ENCODE measurements around the gene NLRP9. TPM values are rescaled to one million over a fixed set of nuclear protein-coding genes. Genes with fewer than 3 reads are reported as not detected.

NLRP9 gene
- polyA plus RNA-seq, 1 donor from 2014 or later = not detected

DNA sequence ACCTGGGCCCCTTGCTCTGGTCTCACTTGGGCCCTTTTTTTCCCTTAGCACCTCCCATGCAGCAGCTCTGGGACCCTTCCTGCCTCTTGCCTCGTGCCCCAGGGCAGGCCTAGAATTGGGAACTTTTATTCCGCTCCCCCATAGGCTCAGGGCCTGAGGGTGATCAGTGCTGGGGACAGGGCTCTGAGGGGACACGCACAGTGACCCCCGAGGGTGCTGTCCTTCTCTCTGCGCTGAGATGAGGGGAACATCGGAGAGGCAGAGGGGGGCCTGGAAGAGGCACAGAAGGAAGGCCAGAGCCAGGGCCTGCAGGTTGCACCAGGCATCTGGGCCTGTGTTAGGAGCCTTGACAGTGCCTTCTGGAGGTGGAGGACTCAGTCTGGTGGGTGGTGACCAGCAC, 52.4 kb downstream of the NLRP9 start:
- peaks cover 7% of the 10 kb centered on the region for H3K36me3 ChIP-seq (ENCODE audit: insufficient read depth, low read length)
- peaks cover 8% of the 10 kb centered on the region for H3K79me2 ChIP-seq (replicated peaks; ENCODE audit: insufficient read depth, low read length)
- no peaks in the 10 kb centered on the region for H4K20me1 ChIP-seq (ENCODE audit: insufficient read depth)
- no peak overlapping the region for H3K9ac ChIP-seq (ENCODE audit: low read length)
- H2AFZ ChIP-seq (ENCODE audit: low read depth, low read length) = no peak overlapping the region
- no peak overlapping the region for H3K27ac ChIP-seq (ENCODE audit: low read length)
- no peaks in the 10 kb centered on the region for H3K27me3 ChIP-seq (ENCODE audit: insufficient read depth, low read depth, low read length)
- TF ChIP-seq, protein P1, sequence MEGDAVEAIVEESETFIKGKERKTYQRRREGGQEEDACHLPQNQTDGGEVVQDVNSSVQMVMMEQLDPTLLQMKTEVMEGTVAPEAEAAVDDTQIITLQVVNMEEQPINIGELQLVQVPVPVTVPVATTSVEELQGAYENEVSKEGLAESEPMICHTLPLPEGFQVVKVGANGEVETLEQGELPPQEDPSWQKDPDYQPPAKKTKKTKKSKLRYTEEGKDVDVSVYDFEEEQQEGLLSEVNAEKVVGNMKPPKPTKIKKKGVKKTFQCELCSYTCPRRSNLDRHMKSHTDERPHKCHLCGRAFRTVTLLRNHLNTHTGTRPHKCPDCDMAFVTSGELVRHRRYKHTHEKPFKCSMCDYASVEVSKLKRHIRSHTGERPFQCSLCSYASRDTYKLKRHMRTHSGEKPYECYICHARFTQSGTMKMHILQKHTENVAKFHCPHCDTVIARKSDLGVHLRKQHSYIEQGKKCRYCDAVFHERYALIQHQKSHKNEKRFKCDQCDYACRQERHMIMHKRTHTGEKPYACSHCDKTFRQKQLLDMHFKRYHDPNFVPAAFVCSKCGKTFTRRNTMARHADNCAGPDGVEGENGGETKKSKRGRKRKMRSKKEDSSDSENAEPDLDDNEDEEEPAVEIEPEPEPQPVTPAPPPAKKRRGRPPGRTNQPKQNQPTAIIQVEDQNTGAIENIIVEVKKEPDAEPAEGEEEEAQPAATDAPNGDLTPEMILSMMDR (IDR thresholded peaks at IDR 0.05; ENCODE audit: poor library complexity, severe bottlenecking) = no peak
- TF ChIP-seq, protein P2, sequence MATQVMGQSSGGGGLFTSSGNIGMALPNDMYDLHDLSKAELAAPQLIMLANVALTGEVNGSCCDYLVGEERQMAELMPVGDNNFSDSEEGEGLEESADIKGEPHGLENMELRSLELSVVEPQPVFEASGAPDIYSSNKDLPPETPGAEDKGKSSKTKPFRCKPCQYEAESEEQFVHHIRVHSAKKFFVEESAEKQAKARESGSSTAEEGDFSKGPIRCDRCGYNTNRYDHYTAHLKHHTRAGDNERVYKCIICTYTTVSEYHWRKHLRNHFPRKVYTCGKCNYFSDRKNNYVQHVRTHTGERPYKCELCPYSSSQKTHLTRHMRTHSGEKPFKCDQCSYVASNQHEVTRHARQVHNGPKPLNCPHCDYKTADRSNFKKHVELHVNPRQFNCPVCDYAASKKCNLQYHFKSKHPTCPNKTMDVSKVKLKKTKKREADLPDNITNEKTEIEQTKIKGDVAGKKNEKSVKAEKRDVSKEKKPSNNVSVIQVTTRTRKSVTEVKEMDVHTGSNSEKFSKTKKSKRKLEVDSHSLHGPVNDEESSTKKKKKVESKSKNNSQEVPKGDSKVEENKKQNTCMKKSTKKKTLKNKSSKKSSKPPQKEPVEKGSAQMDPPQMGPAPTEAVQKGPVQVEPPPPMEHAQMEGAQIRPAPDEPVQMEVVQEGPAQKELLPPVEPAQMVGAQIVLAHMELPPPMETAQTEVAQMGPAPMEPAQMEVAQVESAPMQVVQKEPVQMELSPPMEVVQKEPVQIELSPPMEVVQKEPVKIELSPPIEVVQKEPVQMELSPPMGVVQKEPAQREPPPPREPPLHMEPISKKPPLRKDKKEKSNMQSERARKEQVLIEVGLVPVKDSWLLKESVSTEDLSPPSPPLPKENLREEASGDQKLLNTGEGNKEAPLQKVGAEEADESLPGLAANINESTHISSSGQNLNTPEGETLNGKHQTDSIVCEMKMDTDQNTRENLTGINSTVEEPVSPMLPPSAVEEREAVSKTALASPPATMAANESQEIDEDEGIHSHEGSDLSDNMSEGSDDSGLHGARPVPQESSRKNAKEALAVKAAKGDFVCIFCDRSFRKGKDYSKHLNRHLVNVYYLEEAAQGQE (IDR thresholded peaks at IDR 0.05; ENCODE audit: borderline replicate concordance) = no peak
- no peak for TF ChIP-seq POLR2AphosphoS5 (IDR thresholded peaks at IDR 0.05)
- no peak for TF ChIP-seq EZH2 (IDR thresholded peaks at IDR 0.05; ENCODE audit: borderline replicate concordance, insufficient read depth, low read length, poor library complexity, severe bottlenecking)
- no peak for TF ChIP-seq MXI1 (conservative IDR thresholded peaks at IDR 0.05; ENCODE audit: poor library complexity, severe bottlenecking)
- TF ChIP-seq SMC3 (conservative IDR thresholded peaks at IDR 0.05; ENCODE audit: poor library complexity) = no peak
- TF ChIP-seq TAF1 (IDR thresholded peaks at IDR 0.05; ENCODE audit: low read depth) = no peak
- no peak for TF ChIP-seq EP300 (conservative IDR thresholded peaks at IDR 0.05; ENCODE audit: poor library complexity, severe bottlenecking)
- no peak for TF ChIP-seq RAD21 (conservative IDR thresholded peaks at IDR 0.05)
- H3K9me3 ChIP-seq (ENCODE audit: low read length) = no peaks in the 10 kb centered on the region
- no peak overlapping the region for H3K4me3 ChIP-seq (ENCODE audit: low read length)
- no peaks in the 10 kb centered on the region for H3F3A ChIP-seq (ENCODE audit: insufficient read depth, low read length, poor library complexity, severe bottlenecking)
- no peaks in the 10 kb centered on the region for H3K9me2 ChIP-seq (ENCODE audit: insufficient read depth, low read length)
- no peak overlapping the region for H3K4me2 ChIP-seq (ENCODE audit: low read length)

DNA sequence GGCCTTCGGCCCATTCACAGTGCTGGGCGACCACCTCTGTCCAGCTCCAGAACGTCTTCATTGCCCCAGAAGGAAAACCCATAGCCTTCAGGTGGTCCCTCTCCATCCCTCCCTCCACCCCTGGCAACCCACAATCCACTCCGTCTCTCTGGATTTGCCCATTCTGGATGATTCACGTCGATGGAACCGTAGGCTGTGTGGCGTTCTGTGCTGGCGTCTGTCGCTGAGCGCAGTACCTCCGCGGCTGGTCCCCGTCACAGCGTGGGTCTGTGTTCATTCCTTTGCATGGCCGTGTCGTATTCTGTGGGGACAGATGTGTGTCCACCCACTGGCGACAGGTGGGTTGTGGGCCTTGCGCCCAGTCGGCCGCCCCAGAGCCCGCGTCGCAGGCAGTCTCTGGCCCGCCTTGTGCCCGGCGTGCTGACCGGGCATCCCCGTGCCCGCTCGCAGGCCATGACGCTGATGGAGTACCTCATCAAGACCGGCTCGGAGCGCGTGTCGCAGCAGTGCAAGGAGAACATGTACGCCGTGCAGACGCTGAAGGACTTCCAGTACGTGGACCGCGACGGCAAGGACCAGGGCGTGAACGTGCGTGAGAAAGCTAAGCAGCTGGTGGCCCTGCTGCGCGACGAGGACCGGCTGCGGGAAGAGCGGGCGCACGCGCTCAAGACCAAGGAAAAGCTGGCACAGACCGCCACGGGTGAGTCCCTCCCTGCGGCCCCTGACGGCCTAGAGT, 53.1 kb downstream of the NLRP9 start:
- Histone ChIP-seq H3K4me2 (ENCODE audit: low read length) (no peak overlapping the region), H3K4me3 (ENCODE audit: low read length) (no peak overlapping the region), H3K9me3 (ENCODE audit: low read length) (no peaks in the 10 kb centered on the region), H3F3A (ENCODE audit: insufficient read depth, low read length, poor library complexity, severe bottlenecking) (no peaks in the 10 kb centered on the region), H3K9ac (ENCODE audit: low read length) (no peak overlapping the region), H3K9me2 (ENCODE audit: insufficient read depth, low read length) (no peaks in the 10 kb centered on the region), H3K27ac (ENCODE audit: low read length) (no peak overlapping the region), H3K27me3 (ENCODE audit: insufficient read depth, low read depth, low read length) (no peaks in the 10 kb centered on the region), H3K36me3 (ENCODE audit: insufficient read depth, low read length) (peaks cover 8% of the 10 kb centered on the region), H4K20me1 (ENCODE audit: insufficient read depth) (no peaks in the 10 kb centered on the region), H3K79me2 (replicated peaks; ENCODE audit: insufficient read depth, low read length) (peaks cover 10% of the 10 kb centered on the region), H2AFZ (ENCODE audit: low read depth, low read length) (no peak overlapping the region)
- TF ChIP-seq SMC3 (conservative IDR thresholded peaks at IDR 0.05; ENCODE audit: poor library complexity) = no peak
- no peak for TF ChIP-seq MXI1 (conservative IDR thresholded peaks at IDR 0.05; ENCODE audit: poor library complexity, severe bottlenecking)
- TF ChIP-seq RAD21 (conservative IDR thresholded peaks at IDR 0.05) = no peak
- TF ChIP-seq POLR2AphosphoS5 (IDR thresholded peaks at IDR 0.05) = no peak
- TF ChIP-seq EP300 (conservative IDR thresholded peaks at IDR 0.05; ENCODE audit: poor library complexity, severe bottlenecking) = no peak
- no peak for TF ChIP-seq TAF1 (IDR thresholded peaks at IDR 0.05; ENCODE audit: low read depth)
- TF ChIP-seq EZH2 (IDR thresholded peaks at IDR 0.05; ENCODE audit: borderline replicate concordance, insufficient read depth, low read length, poor library complexity, severe bottlenecking) = no peak
- TF ChIP-seq, protein P2 (IDR thresholded peaks at IDR 0.05; ENCODE audit: borderline replicate concordance) = no peak
- TF ChIP-seq, protein P1 (IDR thresholded peaks at IDR 0.05; ENCODE audit: poor library complexity, severe bottlenecking) = no peak
